Ascending aorta (tissue), 2 donors: ENCODE measurements around the gene SYNJ2. TPM values are rescaled to one million over a fixed set of nuclear protein-coding genes. Genes with fewer than 3 reads are reported as not detected.

Experiments used
- DNase-seq, 2 donors: peaks; one replicate each; pipeline ENCODE4 v3.0.0-alpha.2; 2019; ENCODE audit warnings: low spot score in 2 of 2
- H3K27ac ChIP-seq, 2 donors: fragments of 200-600 bp; sonication (generic); one replicate each; pipeline ENCODE4 v1.5.1; 2016 to 2017; ENCODE audit warnings: mild to moderate bottlenecking in 1 of 2
- H3K27me3 ChIP-seq: fragments of 200-600 bp; sonication (generic); one replicate; pipeline ENCODE4 v1.5.1; 2017
- H3K36me3 ChIP-seq, 2 donors: fragments of 200-600 bp; sonication (generic); one replicate each; pipeline ENCODE4 v1.5.1; 2016
- H3K4me1 ChIP-seq, 2 donors: fragments of 200-600 bp; sonication (generic); one replicate each; pipeline ENCODE4 v1.5.1; 2016 to 2017; ENCODE audit warnings: mild to moderate bottlenecking in 1 of 2
- H3K4me3 ChIP-seq, 2 donors: fragments of 200-600 bp; sonication (generic); one replicate each; pipeline ENCODE4 v1.5.1; 2016 to 2017; ENCODE audit warnings: mild to moderate bottlenecking in 1 of 2
- H3K9me3 ChIP-seq, 2 donors: fragments of 200-600 bp; sonication (generic); one replicate each; pipeline ENCODE4 v1.5.1; 2016
- CTCF ChIP-seq, 3 experiments: fragments of 200-600 bp in 2 of 3; fragments of 450-650 bp in 1 of 3; sonication (generic) in 2 of 3; IDR thresholded peaks; one replicate each; pipeline ENCODE4 v1.5.1; 2016 to 2019; ENCODE audit warnings: antibody characterized with exemption in 3 of 3, mild to moderate bottlenecking in 1 of 3, moderate library complexity in 1 of 3
- intact Hi-C: fragments of 100-400 bp; cut with DNase I; formaldehyde crosslinking; loops from one replicate; pipeline ENCODE4 v1.15.1; 2023
- total RNA-seq: library from RNA; depleted of rRNA; stranded (reverse); fragments of >200 nt; gene quantifications from one replicate; pipeline ENCODE4 v1.1.0, GENCODE V29; 2016

The SYNJ2 gene
- total RNA-seq, 1 donor from 2014 or later, result 3.0 TPM

- Histone ChIP-seq H3K4me1 (no peaks in the 10 kb centered on the region), H3K4me3 (peak overlapping the region; percentile 18 to 59), H3K36me3 (no peaks in the 10 kb centered on the region), H3K27me3 (no peaks in the 10 kb centered on the region), H3K9me3 (peaks cover 5 to 20% of the 10 kb centered on the region in 2 donors), H3K27ac (peak overlapping the region; percentile 41 to 54)
- intact Hi-C loops, result no loop called here
- no peak for DNase-seq
- TF ChIP-seq CTCF (IDR thresholded peaks at IDR 0.05), result no peak
These were observed 27.2 kb upstream of the SYNJ2 start for GRCh38 chr6:157954150-157955117.

GRCh38 chr6:157955675-157956074, 26.0 kb upstream of the SYNJ2 start:
- peaks cover 5 to 24% of the 10 kb centered on the region in 2 donors for H3K9me3 ChIP-seq

GRCh38 chr6:157956171-157956730, 25.4 kb upstream of the SYNJ2 start:
- peaks cover 5 to 24% of the 10 kb centered on the region in 2 donors for H3K9me3 ChIP-seq
- TF ChIP-seq CTCF (IDR thresholded peaks at IDR 0.05), result no peak
- H3K4me1 ChIP-seq, result no peaks in the 10 kb centered on the region
- intact Hi-C loops, result no loop called here
- no peaks in the 10 kb centered on the region for H3K27me3 ChIP-seq
- no peaks in the 10 kb centered on the region for H3K36me3 ChIP-seq
- DNase-seq, result no peak
- no peak overlapping the region for H3K4me3 ChIP-seq
- no peak overlapping the region for H3K27ac ChIP-seq

More at GRCh38 chr6:157955675-157956074, 26.0 kb upstream of the SYNJ2 start:
- Histone ChIP-seq H3K27ac (no peak overlapping the region), H3K36me3 (no peaks in the 10 kb centered on the region), H3K27me3 (no peaks in the 10 kb centered on the region), H3K4me3 (no peak overlapping the region), H3K4me1 (no peaks in the 10 kb centered on the region)
- intact Hi-C loops, result no loop called here
- TF ChIP-seq CTCF (IDR thresholded peaks at IDR 0.05), result no peak
- no peak for DNase-seq

GRCh38 chr6:157959451-157960227, 22.0 kb upstream of the SYNJ2 start:
- H3K4me1 ChIP-seq, result peaks cover 0 to 3% of the 10 kb centered on the region in 2 donors
- H3K27ac ChIP-seq, result no peak overlapping the region
- H3K27me3 ChIP-seq, result no peaks in the 10 kb centered on the region
- intact Hi-C loops, result no loop called here
- no peak for TF ChIP-seq CTCF (IDR thresholded peaks at IDR 0.05)
- no peak overlapping the region for H3K4me3 ChIP-seq
- peaks cover 5 to 24% of the 10 kb centered on the region in 2 donors for H3K9me3 ChIP-seq
- H3K36me3 ChIP-seq, result no peaks in the 10 kb centered on the region
- DNase-seq, result no peak

- no peak for DNase-seq
- H3K9me3 ChIP-seq, result peaks cover 5 to 24% of the 10 kb centered on the region in 2 donors
- H3K27ac ChIP-seq, result no peak overlapping the region
- no peak for TF ChIP-seq CTCF (IDR thresholded peaks at IDR 0.05)
- no peak overlapping the region for H3K4me3 ChIP-seq
- no peaks in the 10 kb centered on the region for H3K27me3 ChIP-seq
- intact Hi-C loops, result no loop called here
- no peaks in the 10 kb centered on the region for H3K36me3 ChIP-seq
- H3K4me1 ChIP-seq, result peaks cover 0 to 3% of the 10 kb centered on the region in 2 donors
These were observed 20.4 kb upstream of the SYNJ2 start for GRCh38 chr6:157961153-157961831.
